OCI-LY1 (cell line): ENCODE measurements around the gene FSTL5.

Experiments used
- EZH2 ChIP-seq: fragments of 200-600 bp; sonication (generic), shearing (Covaris generic); IDR thresholded peaks from 2 replicates; pipeline ENCODE4 v1.8.0; 2017; ENCODE audit warnings: borderline replicate concordance, mixed run types, mild to moderate bottlenecking, antibody characterized with exemption, low read length, moderate library complexity, mixed read lengths
- TF ChIP-seq, protein P1 (sequence below): fragments of 200-600 bp; sonication (generic), shearing (Covaris generic); IDR thresholded peaks from 2 replicates; pipeline ENCODE4 v1.5.1; 2017; ENCODE audit warnings: mild to moderate bottlenecking, antibody characterized with exemption, low read length, moderate library complexity, mixed read lengths

DNA sequence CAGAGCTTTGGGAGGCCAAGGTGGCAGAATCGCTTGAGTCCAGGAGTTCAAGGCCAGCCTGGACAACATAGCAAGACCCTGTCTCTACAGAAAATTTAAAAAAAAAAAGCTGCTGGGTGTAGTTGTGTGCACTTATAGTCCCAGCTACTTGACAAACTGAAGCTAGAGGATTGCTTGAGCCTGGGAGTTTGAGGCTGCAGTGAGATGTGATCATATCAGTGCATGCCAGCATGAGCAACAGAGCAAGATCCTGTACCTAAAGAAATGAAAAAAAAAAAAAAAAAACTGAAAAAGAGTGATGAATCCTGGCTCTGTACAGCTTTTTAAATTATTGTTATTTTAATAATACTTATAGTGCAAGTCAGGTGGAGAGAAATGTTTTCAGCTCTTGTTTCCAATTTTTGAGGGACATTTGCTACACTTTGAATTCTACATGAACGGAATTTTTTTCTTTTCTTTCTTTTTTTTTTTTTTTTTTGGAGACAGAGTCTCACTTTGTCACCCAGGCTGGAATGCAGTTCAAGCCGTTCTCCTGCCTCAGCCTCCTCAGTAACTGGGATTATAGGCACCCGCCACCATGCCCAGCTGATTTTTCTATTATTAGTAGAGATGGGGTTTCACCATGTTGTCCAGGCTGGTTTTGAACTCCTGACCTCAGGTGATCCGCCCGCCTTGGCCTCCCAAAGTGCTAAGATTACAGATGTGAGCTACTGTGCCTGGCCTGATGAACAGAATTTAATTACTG is 215.6 kb downstream of the FSTL5 start:
- TF ChIP-seq, protein P1, sequence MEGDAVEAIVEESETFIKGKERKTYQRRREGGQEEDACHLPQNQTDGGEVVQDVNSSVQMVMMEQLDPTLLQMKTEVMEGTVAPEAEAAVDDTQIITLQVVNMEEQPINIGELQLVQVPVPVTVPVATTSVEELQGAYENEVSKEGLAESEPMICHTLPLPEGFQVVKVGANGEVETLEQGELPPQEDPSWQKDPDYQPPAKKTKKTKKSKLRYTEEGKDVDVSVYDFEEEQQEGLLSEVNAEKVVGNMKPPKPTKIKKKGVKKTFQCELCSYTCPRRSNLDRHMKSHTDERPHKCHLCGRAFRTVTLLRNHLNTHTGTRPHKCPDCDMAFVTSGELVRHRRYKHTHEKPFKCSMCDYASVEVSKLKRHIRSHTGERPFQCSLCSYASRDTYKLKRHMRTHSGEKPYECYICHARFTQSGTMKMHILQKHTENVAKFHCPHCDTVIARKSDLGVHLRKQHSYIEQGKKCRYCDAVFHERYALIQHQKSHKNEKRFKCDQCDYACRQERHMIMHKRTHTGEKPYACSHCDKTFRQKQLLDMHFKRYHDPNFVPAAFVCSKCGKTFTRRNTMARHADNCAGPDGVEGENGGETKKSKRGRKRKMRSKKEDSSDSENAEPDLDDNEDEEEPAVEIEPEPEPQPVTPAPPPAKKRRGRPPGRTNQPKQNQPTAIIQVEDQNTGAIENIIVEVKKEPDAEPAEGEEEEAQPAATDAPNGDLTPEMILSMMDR, result no peak
- no peak for TF ChIP-seq EZH2
